Ecto neural progenitor cell (in vitro differentiated cells): ENCODE measurements around the gene SH2D3A.
"Not testable (repeated sequence)": the region's sequence is repeated elsewhere in the genome, so short reads cannot be mapped to it uniquely, and the experiment has no call there.

ENCODE experiments used
- DNase-seq: peaks from one replicate; pipeline ENCODE4 v3.0.0-alpha.2; 2018; ENCODE audit warnings: low spot score

The SH2D3A gene

DNA sequence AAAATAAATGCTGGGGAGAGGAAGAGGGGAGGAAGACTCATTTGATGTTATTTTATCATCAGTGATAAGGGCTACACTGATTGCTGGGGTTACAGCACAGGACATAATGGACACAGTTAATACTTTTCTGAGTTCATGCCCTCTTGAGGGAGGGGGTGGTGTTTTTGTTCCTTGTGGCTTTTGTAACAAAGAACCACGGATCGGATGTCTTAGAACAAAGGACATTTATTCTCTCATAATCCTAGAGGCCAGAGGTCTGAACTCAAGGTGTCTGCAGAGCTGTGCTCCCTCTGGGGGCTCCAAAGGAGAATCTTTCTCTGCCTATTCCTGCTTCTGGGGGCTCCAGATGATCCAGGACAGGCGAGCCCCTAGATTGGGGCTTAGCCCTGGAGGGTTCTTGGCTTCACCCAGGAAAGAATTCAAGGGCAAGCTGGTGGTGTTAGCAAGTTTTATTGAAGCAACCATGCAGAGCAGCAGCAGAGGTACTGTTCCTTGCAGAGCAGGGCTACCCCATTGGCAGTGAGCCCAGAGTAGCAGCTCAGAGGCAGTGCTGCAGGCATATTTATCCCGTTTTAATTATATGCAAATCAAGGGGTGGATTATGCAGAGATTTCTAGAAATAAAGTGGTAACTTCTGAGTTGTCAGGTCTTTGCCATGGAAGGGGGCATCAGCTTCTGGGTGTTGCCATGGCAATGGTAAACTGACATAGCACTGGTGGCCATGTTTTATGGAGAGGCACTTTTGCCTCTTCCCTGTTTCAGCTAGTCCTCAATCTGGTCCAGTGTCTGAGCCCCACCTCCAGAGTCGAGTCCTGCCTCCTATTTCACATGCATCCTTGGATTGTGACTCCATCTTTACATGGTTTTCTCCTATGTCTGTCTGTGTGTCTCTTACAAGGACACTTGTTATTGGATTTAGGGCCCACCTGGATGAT, 23.2 kb upstream of the SH2D3A start:
- DNase-seq, result no peak

DNA sequence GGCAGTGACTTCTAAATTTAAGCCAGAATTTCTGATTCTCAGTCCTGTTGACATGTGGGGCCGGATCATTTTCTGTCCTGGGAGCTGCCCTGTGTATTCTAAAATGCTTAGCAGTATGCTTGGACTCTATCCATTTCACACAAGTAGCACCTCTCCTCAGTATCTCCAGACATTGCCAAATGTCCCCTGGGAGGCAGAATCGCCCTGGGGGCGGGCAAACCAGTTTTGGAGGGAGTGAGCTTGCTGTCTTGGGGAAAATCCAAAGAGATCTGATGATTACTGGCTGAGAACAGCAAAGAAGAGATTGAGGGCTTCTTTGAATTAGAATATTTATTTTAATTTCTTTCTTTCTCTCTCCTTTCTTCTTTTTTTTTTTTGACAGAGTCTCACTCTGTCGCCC, 21.7 kb upstream of the SH2D3A start:
- DNase-seq, result no peak

- DNase-seq, result no peak
Measured at GRCh38 chr19:6787393-6787792, 20.2 kb upstream of the SH2D3A start.

GRCh38 chr19:6779206-6779605, 12.0 kb upstream of the SH2D3A start:
- no peak for DNase-seq

DNA sequence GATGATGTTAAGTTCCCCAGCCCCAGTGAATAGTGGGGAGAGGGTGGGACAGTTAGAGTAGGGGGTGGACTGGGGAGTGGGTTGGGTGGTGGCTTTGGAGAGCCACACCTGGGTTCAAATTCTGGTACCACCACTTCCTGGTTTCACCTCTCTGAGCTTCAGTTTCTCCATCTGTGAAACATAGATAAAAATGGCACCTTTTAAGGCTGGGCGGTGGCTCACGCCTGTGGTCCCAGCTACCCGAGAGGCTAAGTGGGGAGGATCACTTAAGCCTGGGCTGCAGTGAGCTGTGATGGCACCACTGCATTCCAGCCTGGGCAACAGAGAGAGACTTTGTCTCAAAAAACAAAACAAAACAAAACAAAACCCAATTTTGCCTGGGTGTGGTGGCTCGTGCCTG, 11.2 kb upstream of the SH2D3A start:
- no peak for DNase-seq

GRCh38 chr19:6777434-6777833, 10.2 kb upstream of the SH2D3A start:
- DNase-seq, result no peak

- no peak for DNase-seq
Measured at GRCh38 chr19:6776999-6777398, 9.8 kb upstream of the SH2D3A start.

DNA sequence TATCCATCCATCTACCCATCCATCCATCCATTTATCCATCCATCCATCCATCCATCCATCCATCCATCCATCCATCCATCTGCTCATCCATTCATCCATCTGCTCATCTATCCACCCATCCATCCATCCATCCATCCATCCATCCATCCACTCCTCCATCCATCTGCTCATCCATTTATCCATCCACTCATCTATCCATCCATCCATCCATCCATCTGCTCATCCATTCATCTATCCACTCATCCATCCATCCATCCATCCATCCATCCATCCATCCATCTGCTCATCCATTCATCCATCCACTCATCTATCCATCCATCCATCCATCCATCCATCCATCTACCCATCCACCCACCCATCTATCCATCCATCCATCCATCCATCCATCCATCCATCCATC, 8.8 kb upstream of the SH2D3A start:
- DNase-seq, result not testable (repeated sequence)

GRCh38 chr19:6774821-6775707, 7.8 kb upstream of the SH2D3A start:
- DNase-seq, result no peak

DNA sequence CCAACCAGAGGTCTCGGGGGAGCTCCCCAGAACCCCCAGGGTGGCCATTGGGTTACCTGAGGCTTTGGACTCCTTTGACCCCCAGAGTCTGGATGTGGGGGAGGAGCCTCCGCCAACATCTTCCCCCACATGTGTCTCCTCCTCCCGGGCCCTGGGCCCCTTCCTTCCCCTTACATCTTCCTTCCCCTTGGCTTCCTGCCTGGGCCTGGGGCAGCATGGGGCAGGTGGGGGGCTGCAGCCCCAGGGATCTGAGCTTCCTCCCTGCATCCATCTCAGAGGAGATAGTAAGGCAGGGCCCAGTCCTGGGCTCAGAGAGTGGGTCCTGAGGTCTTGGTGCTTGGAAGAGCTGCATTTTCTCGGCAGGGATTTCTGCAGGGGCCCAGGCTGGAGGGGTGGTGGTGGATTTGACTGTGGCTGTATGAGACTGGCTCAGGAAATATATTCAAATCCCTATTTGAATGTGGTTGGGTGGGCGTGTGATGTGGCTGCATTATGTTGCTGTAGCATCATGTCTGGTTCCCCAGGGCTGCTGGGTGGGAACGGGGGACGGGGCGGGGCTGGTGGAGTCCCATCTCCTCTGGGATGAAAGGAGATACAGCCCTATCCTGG, 6.2 kb upstream of the SH2D3A start:
- no peak for DNase-seq

DNA sequence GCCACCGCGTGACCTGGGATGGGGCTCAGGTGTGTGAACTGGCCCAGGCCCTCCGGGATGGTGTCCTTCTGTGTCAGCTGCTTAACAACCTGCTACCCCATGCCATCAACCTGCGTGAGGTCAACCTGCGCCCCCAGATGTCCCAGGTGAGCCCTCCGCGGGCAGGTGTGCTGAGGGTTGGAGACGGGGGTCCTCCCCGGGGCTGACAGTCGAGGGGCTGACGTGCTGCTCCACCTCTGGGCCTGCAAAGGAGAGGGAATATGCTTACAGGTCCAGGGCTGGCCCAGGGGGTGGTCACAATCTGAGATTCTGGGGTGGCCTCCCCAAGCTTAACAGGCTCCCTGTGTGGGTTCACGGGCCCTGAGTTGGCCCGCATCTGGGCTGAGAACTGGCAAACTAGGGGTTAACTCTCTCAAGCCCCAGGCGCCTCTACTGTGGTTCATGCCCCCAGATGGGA, 5.7 kb upstream of the SH2D3A start:
- no peak for DNase-seq

DNA sequence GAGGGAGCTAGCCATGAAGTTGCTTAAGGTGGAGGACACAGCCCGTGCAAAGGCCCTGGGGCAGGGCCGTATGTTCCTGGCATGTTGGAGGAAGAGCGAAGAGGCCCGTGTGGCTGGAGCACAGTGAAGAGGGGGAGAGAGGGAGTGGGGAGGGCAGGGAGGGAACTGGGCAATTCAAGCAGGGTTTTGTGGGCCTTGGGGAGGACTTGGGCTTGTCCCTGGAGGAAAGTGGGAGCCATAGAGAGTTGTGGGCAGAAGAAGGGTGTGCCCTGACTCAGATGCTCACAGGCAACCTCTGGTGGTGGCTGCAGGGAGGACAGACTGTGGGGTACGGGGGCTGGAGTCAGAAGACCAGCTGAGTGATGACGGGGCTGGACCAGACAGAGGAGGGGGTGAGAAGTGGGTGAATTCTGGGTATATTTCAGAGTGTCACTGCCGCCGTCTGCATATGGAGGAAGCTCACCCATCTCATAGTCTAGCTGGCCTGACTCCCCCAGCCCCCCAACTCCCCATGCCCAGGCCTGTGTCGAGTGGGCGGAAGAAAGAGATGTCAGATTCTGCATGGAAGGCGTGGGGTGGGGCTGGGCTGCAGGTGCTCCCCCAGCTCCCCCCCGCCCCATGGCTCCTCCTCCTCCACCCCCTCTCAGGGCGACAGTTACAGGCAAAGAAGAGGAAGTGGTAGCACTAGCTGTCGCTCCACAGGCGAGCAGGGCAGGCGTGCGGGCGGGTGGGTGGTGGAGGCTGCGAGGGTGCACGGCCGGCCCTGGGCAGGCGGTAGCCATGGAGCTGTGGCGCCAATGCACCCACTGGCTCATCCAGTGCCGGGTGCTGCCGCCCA, 5.0 kb upstream of the SH2D3A start, which contains the start of gene VAV1:
Gene VAV1, plus strand, starts transcription at position 681 of the 838 bp plus-strand sequence. Its CDS starts 100 bp downstream, at position 781.
- DNase-seq, result no peak

GRCh38 chr19:6771648-6772027, 4.4 kb upstream of the SH2D3A start:
- not testable (repeated sequence) for DNase-seq

- no peak for DNase-seq
Measured at GRCh38 chr19:6769006-6769619, 1.9 kb upstream of the SH2D3A start.

GRCh38 chr19:6768236-6768785, 1.1 kb upstream of the SH2D3A start:
- no peak for DNase-seq

DNA sequence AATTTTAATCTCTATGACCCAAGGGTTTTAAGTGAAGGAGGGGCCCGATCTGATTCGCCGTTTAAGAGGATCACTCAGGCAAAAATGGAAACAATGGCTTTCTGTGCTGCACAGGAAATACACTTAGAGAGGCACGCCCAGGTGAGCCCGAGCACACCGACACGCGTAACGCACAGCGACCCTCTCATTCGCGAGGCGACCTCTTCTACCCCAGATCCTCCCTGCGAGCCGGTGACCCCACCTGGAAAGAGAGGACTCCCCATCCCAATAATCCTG, 216 bp downstream of the SH2D3A start:
- no peak for DNase-seq

- no peak for DNase-seq
Measured at GRCh38 chr19:6766357-6767080, 716 bp downstream of the SH2D3A start.

GRCh38 chr19:6765738-6766356, 1.4 kb downstream of the SH2D3A start:
- no peak for DNase-seq

DNA sequence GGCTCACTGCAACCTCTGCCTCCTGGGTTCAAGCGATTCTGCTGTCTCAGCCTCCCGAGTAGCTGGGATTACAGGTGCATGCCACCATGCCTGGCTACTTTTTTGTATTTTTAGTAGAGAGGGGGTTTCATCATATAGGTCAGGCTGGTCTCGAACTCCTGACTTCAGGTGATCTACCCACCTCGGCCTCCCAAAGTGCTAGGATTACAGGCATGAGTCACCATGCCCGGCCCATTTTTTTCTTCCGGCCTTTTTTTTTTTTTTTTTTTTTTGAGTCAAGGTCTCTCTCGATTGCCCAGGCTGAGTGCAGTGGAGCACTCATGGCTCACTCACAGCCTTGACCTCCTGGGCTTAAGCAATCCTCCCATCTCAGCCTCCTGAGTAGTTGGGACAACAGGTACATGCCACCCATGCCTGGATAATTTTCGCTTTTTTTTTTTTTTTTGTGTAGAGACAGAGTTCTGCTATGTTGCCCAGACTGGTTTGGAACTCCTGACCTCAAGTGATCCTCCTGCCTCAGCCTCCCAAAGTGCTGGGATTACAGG, 4.9 kb downstream of the SH2D3A start:
- not testable (repeated sequence) for DNase-seq
